K562 (cell line): Measurements from ENCODE around the gene UBE2I. TPM values are rescaled to one million over a fixed set of nuclear protein-coding genes. Genes with fewer than 3 reads are reported as not detected.

ENCODE experiments used
- ARID3A ChIP-seq: IDR thresholded peaks from 2 replicates; pipeline ENCODE4 v1.6.1; 2012; ENCODE audit warnings: low read depth, low read length, improper control_type of control experiment, borderline replicate concordance
- E2F5 ChIP-seq: sonication (generic); formaldehyde crosslinking; IDR thresholded peaks from 2 replicates; pipeline ENCODE4 v1.8.0; 2022; ENCODE audit warnings: mild to moderate bottlenecking, missing genetic modification reagents
- ELF4 ChIP-seq: fragments of 450-650 bp; formaldehyde crosslinking; IDR thresholded peaks from 2 replicates; pipeline ENCODE4 v1.4.0; 2022; ENCODE audit warnings: missing genetic modification characterization
- ERF ChIP-seq: fragments of 450-650 bp; formaldehyde crosslinking; IDR thresholded peaks from 2 replicates; pipeline ENCODE4 v1.4.0; 2020; ENCODE audit warnings: mild to moderate bottlenecking, mixed read lengths
- FUS ChIP-seq: fragments of 200-400 bp; formaldehyde crosslinking; optimal IDR thresholded peaks from 2 replicates; pipeline ENCODE3; 2017; ENCODE audit warnings: low read depth, low read length
- HIVEP1 ChIP-seq: fragments of 250-450 bp; sonication (Bioruptor Pico); IDR thresholded peaks from 2 replicates; pipeline ENCODE4 v1.4.0; 2020; ENCODE audit warnings: mild to moderate bottlenecking
- PRPF4 ChIP-seq: fragments of 200-400 bp; formaldehyde crosslinking; IDR thresholded peaks from one replicate; pipeline ENCODE4 v1.6.1; 2017; ENCODE audit warnings: low read length, low read depth, mild to moderate bottlenecking; ENCODE audit not compliant: insufficient read depth, poor library complexity, severe bottlenecking
- SMARCE1 ChIP-seq: fragments of 450-650 bp; IDR thresholded peaks from 2 replicates; pipeline ENCODE4 v1.7.1; 2016; ENCODE audit warnings: mild to moderate bottlenecking
- ZBTB11 ChIP-seq, 3 experiments: fragments of 200-800 bp in 1 of 3; fragments of 250-450 bp in 1 of 3; fragments of 450-650 bp in 1 of 3; sonication (Bioruptor Pico) in 1 of 3; sonication (Bioruptor generic) in 1 of 3; formaldehyde crosslinking in 1 of 3; IDR thresholded peaks; 2 replicates each; pipeline versions ENCODE4 v1.6.1 to v1.8.0; 2016 to 2022; ENCODE audit warnings: mild to moderate bottlenecking in 2 of 3, missing genetic modification characterization in 2 of 3, missing compliant biosample characterization in 1 of 3, moderate library complexity in 1 of 3
- ZKSCAN1 ChIP-seq: fragments of 150-350 bp; IDR thresholded peaks from 2 replicates; pipeline ENCODE4 v1.6.1; 2016; ENCODE audit warnings: low read depth, low read length
- ZNF124 ChIP-seq: sonication (generic); formaldehyde crosslinking; IDR thresholded peaks from 2 replicates; pipeline ENCODE4 v1.8.1; 2022; ENCODE audit warnings: missing genetic modification reagents
- ZNF133 ChIP-seq: fragments of 250-450 bp; sonication (Bioruptor Pico); IDR thresholded peaks from 2 replicates; pipeline ENCODE4 v1.4.0; 2020; ENCODE audit warnings: mild to moderate bottlenecking
- ZNF143 ChIP-seq: sonication (generic); formaldehyde crosslinking; IDR thresholded peaks from 2 replicates; pipeline ENCODE4 v1.9.0; 2022; ENCODE audit warnings: mild to moderate bottlenecking, missing genetic modification reagents
- polyA plus RNA-seq, 8 experiments: library from polyadenylated mRNA; depleted of rRNA in 4 of 8; stranded (reverse) in 5 of 8; unstranded in 3 of 8; fragments of >200 nt; fragmentation: Nextera tagmentation in 2 of 8; fragmentation: Illumina TruSeq in 1 of 8; extraction: Ambion mirVana in 2 of 8; extraction: Trizol in 1 of 8; gene quantifications; 2 replicates each; pipeline versions ENCODE4 v1.2.1 to v1.2.3, GENCODE V29; 2011 to 2014; ENCODE audit warnings: inconsistent platforms in 1 of 8, missing spikeins in 1 of 8
- total RNA-seq, 7 experiments: library from RNA; depleted of rRNA in 6 of 7; stranded (reverse); fragments of >200 nt in 6 of 7; fragmentation: Illumina TruSeq in 2 of 7; extraction: Trizol in 2 of 7; gene quantifications; 2 replicates each; pipeline versions ENCODE4 v1.2.1 to v1.2.3, GENCODE V29; 2011 to 2021; ENCODE audit warnings: low replicate concordance in 1 of 7

The UBE2I gene
- total and polyA plus RNA-seq, 9 of the 15 experiments (the other 6 are each of a cell fraction or from before 2014, with no cell fraction given): 36.6 to 254 (median 104) TPM

GRCh38 chr16:1349351-1349750, 39.9 kb downstream of the UBE2I start (continued):
- TF ChIP-seq ZBTB11 (CRISPR knock-in tag; IDR thresholded peaks at IDR 0.05): no peak
- no peak for TF ChIP-seq HIVEP1 (CRISPR knock-in tag)
- TF ChIP-seq PRPF4: no peak
- no peak for TF ChIP-seq ARID3A
- no peak for TF ChIP-seq ZNF133
- no peak for TF ChIP-seq ELF4 (CRISPR knock-in tag)
- no peak for TF ChIP-seq ZNF143 (CRISPR knock-in tag)
- TF ChIP-seq ERF (CRISPR knock-in tag): no peak
- TF ChIP-seq SMARCE1: no peak
- no peak for TF ChIP-seq ZKSCAN1
- no peak for TF ChIP-seq FUS
- TF ChIP-seq ZNF124 (CRISPR knock-in tag): no peak
- no peak for TF ChIP-seq E2F5 (CRISPR knock-in tag)
